ENCODE results near the gene GMIP. TPM values are rescaled to one million over a fixed set of nuclear protein-coding genes. Genes with fewer than 3 reads are reported as not detected.

Gene GMIP
- total RNA-seq, 3 donors from 2014 or later: 18.1 to 35.5 (median 33.1) TPM

DNA sequence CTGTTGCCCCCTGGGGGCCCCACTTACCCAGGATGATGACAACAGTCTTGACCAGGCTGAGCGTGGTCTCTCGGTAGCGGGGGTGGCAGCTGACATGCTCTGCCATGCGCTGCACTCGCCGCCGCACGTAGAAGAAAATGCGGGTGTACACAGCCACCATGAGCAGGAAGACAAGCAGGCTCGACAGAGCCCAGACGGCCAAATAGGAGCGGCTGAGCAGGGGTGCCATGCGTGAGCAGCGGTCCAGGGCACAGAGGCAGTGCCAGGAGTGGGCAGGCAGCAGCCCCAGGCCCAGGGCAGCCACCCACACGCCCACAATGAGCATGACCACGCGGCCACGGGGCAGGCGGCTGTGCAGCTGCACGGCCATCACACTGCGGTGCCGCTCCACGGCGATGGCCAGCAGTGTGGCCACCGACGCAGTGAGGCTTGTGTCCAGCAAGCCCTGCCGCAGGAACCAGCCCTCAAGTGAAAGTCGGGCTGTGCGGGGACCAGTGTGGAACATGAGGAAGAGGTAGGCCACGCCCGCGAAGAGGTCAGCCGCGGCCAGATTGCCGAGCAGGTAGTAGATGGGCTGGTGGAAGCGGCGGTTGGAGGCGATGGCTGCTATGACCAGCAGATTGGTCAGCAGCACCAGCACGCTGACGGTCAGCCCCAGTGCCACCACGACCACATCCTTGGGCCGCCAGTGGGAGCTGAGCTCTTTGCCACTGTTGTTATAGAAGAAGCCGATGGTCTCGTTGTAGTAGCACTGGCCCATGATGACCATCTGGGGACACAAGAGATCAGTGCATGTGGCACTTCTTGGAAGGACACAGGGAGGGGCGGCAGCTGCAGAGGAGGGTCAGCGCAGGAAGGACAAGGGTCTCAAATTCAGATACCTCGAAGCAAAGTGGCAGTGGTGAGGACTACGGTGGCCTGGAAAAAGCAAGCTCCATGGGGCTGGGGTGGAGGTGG lies 16.7 kb downstream of the GMIP start:
- H3K4me1 ChIP-seq (ENCODE audit: low read depth): no peaks in the 10 kb centered on the region
- no peaks in the 10 kb centered on the region for H3K9me3 ChIP-seq
- peak in 1 of 3 donors; percentile 70 for DNase-seq
- no peak overlapping the region for H3K4me3 ChIP-seq
- ATAC-seq: no peak
- H3K36me3 ChIP-seq (ENCODE audit: low read depth): no peaks in the 10 kb centered on the region
- intact Hi-C loops (cut with DNase I, micrococcal nuclease): no loop called here
- TF ChIP-seq, protein P1, sequence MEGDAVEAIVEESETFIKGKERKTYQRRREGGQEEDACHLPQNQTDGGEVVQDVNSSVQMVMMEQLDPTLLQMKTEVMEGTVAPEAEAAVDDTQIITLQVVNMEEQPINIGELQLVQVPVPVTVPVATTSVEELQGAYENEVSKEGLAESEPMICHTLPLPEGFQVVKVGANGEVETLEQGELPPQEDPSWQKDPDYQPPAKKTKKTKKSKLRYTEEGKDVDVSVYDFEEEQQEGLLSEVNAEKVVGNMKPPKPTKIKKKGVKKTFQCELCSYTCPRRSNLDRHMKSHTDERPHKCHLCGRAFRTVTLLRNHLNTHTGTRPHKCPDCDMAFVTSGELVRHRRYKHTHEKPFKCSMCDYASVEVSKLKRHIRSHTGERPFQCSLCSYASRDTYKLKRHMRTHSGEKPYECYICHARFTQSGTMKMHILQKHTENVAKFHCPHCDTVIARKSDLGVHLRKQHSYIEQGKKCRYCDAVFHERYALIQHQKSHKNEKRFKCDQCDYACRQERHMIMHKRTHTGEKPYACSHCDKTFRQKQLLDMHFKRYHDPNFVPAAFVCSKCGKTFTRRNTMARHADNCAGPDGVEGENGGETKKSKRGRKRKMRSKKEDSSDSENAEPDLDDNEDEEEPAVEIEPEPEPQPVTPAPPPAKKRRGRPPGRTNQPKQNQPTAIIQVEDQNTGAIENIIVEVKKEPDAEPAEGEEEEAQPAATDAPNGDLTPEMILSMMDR (IDR thresholded peaks at IDR 0.05): no peak

DNA sequence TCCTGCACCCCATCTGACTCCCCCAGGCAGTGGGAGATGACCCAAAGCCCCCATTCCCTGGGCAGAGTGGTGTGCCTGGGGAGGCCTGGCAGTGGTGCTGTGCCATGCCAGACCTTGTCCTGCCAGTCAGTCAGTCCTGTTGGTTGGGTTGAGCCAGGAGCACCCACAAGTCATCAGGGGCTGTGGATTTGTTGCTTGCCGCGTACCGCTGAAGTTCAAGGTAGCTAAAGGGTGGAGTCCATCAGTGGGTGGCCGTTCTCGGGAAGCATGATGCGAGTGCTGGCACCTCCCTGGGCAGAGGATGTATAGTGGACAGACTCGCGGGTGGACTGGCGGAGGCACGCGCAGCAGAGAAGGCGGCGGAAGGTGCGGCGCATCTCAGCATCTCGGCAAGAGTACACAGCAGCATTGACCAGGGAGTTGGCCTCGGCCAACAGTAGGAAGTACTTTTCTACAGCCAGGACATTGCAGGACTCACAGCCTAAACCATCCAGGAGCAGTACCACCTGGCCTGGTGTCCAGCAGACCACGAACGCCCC lies 19.4 kb downstream of the GMIP start:
- Histone ChIP-seq H3K4me3 (no peak overlapping the region), H3K4me1 (ENCODE audit: low read depth) (peaks cover 3% of the 10 kb centered on the region), H3K36me3 (ENCODE audit: low read depth) (no peaks in the 10 kb centered on the region), H3K9me3 (no peaks in the 10 kb centered on the region)
- DNase-seq (no peak), ATAC-seq (no peak)
- intact Hi-C loops (cut with DNase I, micrococcal nuclease): no loop called here
- TF ChIP-seq, protein P1 (IDR thresholded peaks at IDR 0.05): no peak

DNA sequence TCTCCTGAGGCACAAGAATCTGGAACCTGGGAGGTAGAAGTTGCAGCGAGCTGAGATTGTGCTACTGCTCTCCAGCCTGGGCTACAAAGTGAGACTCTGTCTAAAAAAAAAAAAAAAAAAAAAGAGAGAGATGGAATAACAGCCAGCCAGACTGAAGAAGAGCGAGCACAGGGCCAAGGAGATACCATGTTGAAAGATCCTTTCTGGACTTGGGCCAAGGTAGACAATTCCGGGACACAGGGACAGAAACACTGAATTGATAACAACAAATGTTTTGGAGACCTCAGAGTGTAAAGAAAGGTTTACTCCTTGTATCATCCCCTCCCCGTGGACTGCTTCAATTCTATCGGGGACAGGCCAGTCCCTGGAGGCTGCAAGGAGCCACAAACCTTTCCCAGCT lies 20.1 kb downstream of the GMIP start:
- TF ChIP-seq, protein P1 (IDR thresholded peaks at IDR 0.05): no peak
- no peaks in the 10 kb centered on the region for H3K9me3 ChIP-seq
- intact Hi-C loops (cut with DNase I, micrococcal nuclease): no loop called here
- no peak for ATAC-seq
- H3K4me3 ChIP-seq: no peak overlapping the region
- DNase-seq: no peak
- no peaks in the 10 kb centered on the region for H3K36me3 ChIP-seq (ENCODE audit: low read depth)
- H3K4me1 ChIP-seq (ENCODE audit: low read depth): peaks cover 6% of the 10 kb centered on the region

DNA sequence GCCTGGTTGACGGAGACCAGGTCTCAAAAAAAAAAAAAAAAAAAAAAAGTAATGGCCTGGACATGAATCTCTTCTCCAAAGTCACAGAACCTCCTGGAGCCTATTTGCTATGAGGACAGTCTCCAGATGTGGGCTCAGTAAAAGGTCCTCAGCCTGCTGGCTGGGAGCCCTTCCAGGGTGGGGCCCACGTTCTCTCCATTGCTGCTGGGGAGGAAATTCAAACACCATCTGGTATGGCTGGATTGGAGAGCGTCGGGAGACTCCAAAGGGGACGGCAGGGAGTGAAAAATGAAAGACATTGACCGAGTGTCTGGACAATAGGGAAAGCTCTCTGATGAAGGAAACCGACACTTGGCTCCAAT lies 23.6 kb downstream of the GMIP start:
- no peak overlapping the region for H3K4me3 ChIP-seq
- no peaks in the 10 kb centered on the region for H3K9me3 ChIP-seq
- H3K4me1 ChIP-seq (ENCODE audit: low read depth): peaks cover 8% of the 10 kb centered on the region
- TF ChIP-seq, protein P1 (IDR thresholded peaks at IDR 0.05): no peak
- intact Hi-C loops (cut with DNase I, micrococcal nuclease): no loop called here
- no peak for DNase-seq
- ATAC-seq: no peak
- H3K36me3 ChIP-seq (ENCODE audit: low read depth): no peaks in the 10 kb centered on the region

DNA sequence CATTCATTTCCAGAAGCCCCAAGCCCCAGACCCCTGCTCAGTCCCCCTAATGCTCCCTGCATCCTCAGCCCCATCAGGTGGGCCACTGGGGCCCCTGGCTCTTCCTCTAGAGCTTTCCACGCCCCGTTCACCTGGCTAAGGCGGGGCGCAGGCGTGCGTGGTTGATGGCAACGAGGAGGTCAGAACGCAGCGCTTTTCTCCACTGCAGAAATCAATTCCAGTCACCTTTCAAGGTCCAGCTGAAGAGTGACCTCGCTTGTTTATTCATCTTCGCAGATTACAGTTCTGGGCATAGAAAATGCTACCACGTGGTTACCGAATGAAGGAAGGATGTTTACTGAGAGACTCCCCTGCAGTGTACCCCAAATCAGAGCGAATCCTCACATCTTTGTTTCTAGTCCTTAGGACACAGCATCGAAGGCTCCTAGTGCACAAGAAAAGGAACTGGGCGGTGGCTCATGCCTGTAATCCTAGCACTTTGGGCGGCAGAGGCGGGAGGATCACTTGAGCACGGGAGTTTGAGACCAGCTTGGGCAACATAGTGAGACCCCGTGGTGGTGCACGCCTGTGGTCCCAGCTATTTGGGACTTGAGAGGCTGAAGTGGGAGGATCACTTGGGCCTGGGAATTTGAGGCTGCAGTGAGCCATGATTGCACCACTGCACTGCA lies 24.1 kb downstream of the GMIP start:
- intact Hi-C loops (cut with DNase I, micrococcal nuclease): no loop called here
- no peak for ATAC-seq
- Histone ChIP-seq H3K4me3 (no peak overlapping the region), H3K9me3 (no peaks in the 10 kb centered on the region), H3K36me3 (ENCODE audit: low read depth) (no peaks in the 10 kb centered on the region), H3K4me1 (ENCODE audit: low read depth) (peaks cover 8% of the 10 kb centered on the region)
- peak in 1 of 3 donors; percentile 57 for DNase-seq
- TF ChIP-seq, protein P1 (IDR thresholded peaks at IDR 0.05): no peak

Data from mucosa of descending colon (tissue), 3 donors.